GM12891 (cell line): ENCODE results near the gene RAP1GDS1.

Source experiments
- SPI1 ChIP-seq: IDR thresholded peaks from 2 replicates; pipeline ENCODE4 v1.6.1; 2011; ENCODE audit warnings: low read depth, low read length, control low read depth
- TAF1 ChIP-seq: IDR thresholded peaks from 2 replicates; pipeline ENCODE4 v1.6.1; 2011; ENCODE audit warnings: low read depth, low read length, control low read depth

GRCh38 chr4:98352940-98353339, 91.8 kb downstream of the RAP1GDS1 start:
- TF ChIP-seq SPI1 (no peak), TAF1 (no peak)
